ENCODE measurements around the gene COMMD2. TPM values are rescaled to one million over a fixed set of nuclear protein-coding genes. Genes with fewer than 3 reads are reported as not detected.

The COMMD2 gene
- total and polyA plus RNA-seq, 2 donors (not counting 1 experiment from before 2014, with no cell fraction given): 15.0 to 45.1 TPM

GRCh38 chr3:149717391-149718056 is 34.8 kb downstream of the COMMD2 start:
- Histone ChIP-seq H3K4me2 (replicated peaks; ENCODE audit: low read depth, low read length, poor library complexity, severe bottlenecking) (peak overlapping the region; percentile 31), H3K27me3 (replicated peaks in 1 of 4; ENCODE audit: control extremely low read depth in 1 of 4, control insufficient read depth in 3 of 4, insufficient read depth in 4 of 4, low read length in 3 of 4) (no peaks in the 10 kb centered on the region), H2AFZ (ENCODE audit: insufficient read depth, low read depth, low read length, poor library complexity, severe bottlenecking) (no peak overlapping the region), H3K9me3 (ENCODE audit: control extremely low read depth in 1 of 3, control insufficient read depth in 2 of 3, insufficient read depth in 1 of 3, low read length in 2 of 3) (peaks cover 0 to 5% (median 3%) of the 10 kb centered on the region in 3 donors), H3K9ac (ENCODE audit: low read length) (peak overlapping the region; percentile 33), H3K4me1 (ENCODE audit: control insufficient read depth in 2 of 2, insufficient read depth in 2 of 2, low read length in 2 of 2) (no peaks in the 10 kb centered on the region), H3K4me3 (ENCODE audit: control extremely low read depth in 1 of 5, extremely low read depth in 1 of 5, insufficient read depth in 1 of 5, low read depth in 2 of 5, low read length in 4 of 5) (peak overlapping the region in 2 of 5 experiments; percentile 31 to 37), H4K20me1 (ENCODE audit: control insufficient read depth, insufficient read depth, low read length, poor library complexity, severe bottlenecking) (no peaks in the 10 kb centered on the region), H3K27ac (ENCODE audit: low read length in 2 of 2) (no peak overlapping the region), H3K79me2 (ENCODE audit: control insufficient read depth, insufficient read depth, low read length) (no peaks in the 10 kb centered on the region), H3K36me3 (replicated peaks in 1 of 2; ENCODE audit: control extremely low read depth in 1 of 2, control insufficient read depth in 1 of 2, extremely low read depth in 1 of 2, insufficient read depth in 2 of 2, low read length in 1 of 2) (no peaks in the 10 kb centered on the region)
- DNase-seq: peak; percentile 36
- peaks cover 9% of the 10 kb centered on the region for H3K9me3 Mint-ChIP-seq (ENCODE audit: insufficient read depth)
- no peak for ATAC-seq (ENCODE audit: low read depth)
- WGBS (ENCODE audit: insufficient coverage): 33% methylated on average over 2 of the region's 2 CpGs
- no peaks in the 10 kb centered on the region for H3K4me1 Mint-ChIP-seq
- no peak overlapping the region for H3K27ac Mint-ChIP-seq
- POLR2A ChIA-PET: no interaction called here
- peaks cover under 1% of the 10 kb centered on the region for H3K27me3 Mint-ChIP-seq
- peak overlapping the region; percentile 47 for H3K4me3 Mint-ChIP-seq
- intact Hi-C loops (cut with micrococcal nuclease): loop anchor here (1.0 kb wide), 2 partner anchors 148 to 444 kb away; no protein-coding TSS in a partner anchor
- CTCF ChIA-PET: interaction anchor here (0.7 to 2.3 kb wide), 9 partner anchors 12 to 195 kb away, joined by 3 to 15 read pairs (median 3); no protein-coding TSS in a partner anchor
- TF ChIP-seq EZH2 (IDR thresholded peaks at IDR 0.05; ENCODE audit: borderline replicate concordance, insufficient read depth, low read depth, low read length, poor library complexity, severe bottlenecking) (no peak), CTCF (IDR thresholded peaks at IDR 0.05) (peak; percentile 75)

DNA sequence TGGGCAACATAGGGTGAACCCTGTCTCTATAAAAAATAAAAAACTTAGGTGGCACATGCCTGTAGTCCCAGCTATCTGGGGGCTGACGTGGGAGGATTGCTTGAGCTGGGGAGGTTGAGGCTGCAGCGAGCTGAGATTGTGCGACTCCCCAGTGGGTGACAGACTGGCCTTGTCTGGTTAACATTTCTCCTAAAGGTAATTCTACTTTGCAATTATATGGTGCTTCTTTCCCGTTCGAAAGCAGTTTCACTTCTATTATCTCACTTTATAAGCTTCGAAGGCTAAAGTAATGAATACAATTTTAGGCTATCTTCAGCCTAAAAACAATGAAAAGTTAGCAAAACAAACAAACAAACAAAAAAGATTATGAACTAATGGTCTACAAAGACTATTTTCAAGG is 35.3 kb downstream of the COMMD2 start:
- no peak for ATAC-seq (ENCODE audit: low read depth)
- ChIA-PET CTCF (interaction anchor here (0.7 to 2.3 kb wide), 8 partner anchors 12 to 194 kb away, joined by 3 to 15 read pairs (median 4); no protein-coding TSS in a partner anchor), POLR2A (no interaction called here)

More for the DNA sequence above, 35.3 kb downstream of the COMMD2 start:
- Histone ChIP-seq H2AFZ (ENCODE audit: insufficient read depth, low read depth, low read length, poor library complexity, severe bottlenecking) (no peak overlapping the region), H3K9ac (ENCODE audit: low read length) (peak overlapping the region; percentile 33), H3K27me3 (replicated peaks in 1 of 4; ENCODE audit: control extremely low read depth in 1 of 4, control insufficient read depth in 3 of 4, insufficient read depth in 4 of 4, low read length in 3 of 4) (no peaks in the 10 kb centered on the region), H3K4me2 (replicated peaks; ENCODE audit: low read depth, low read length, poor library complexity, severe bottlenecking) (peak overlapping the region; percentile 31), H3K9me3 (ENCODE audit: control extremely low read depth in 1 of 3, control insufficient read depth in 2 of 3, insufficient read depth in 1 of 3, low read length in 2 of 3) (peaks cover 0 to 5% (median 3%) of the 10 kb centered on the region in 3 donors), H3K4me1 (ENCODE audit: control insufficient read depth in 2 of 2, insufficient read depth in 2 of 2, low read length in 2 of 2) (no peaks in the 10 kb centered on the region), H3K4me3 (ENCODE audit: control extremely low read depth in 1 of 5, extremely low read depth in 1 of 5, insufficient read depth in 1 of 5, low read depth in 2 of 5, low read length in 4 of 5) (peak overlapping the region in 2 of 5 experiments; percentile 31 to 37), H3K27ac (ENCODE audit: low read length in 2 of 2) (no peak overlapping the region), H3K79me2 (ENCODE audit: control insufficient read depth, insufficient read depth, low read length) (no peaks in the 10 kb centered on the region), H3K36me3 (replicated peaks in 1 of 2; ENCODE audit: control extremely low read depth in 1 of 2, control insufficient read depth in 1 of 2, extremely low read depth in 1 of 2, insufficient read depth in 2 of 2, low read length in 1 of 2) (no peaks in the 10 kb centered on the region), H4K20me1 (ENCODE audit: control insufficient read depth, insufficient read depth, low read length, poor library complexity, severe bottlenecking) (no peaks in the 10 kb centered on the region)
- Mint-ChIP-seq H3K4me3 (peak overlapping the region; percentile 47), H3K9me3 (ENCODE audit: insufficient read depth) (peaks cover 9% of the 10 kb centered on the region), H3K27ac (no peak overlapping the region), H3K4me1 (no peaks in the 10 kb centered on the region), H3K27me3 (no peaks in the 10 kb centered on the region)
- WGBS (ENCODE audit: insufficient coverage): 86% methylated on average over 2 of the region's 6 CpGs
- intact Hi-C loops (cut with micrococcal nuclease): loop anchor here (1.0 kb wide), 2 partner anchors 148 to 444 kb away; no protein-coding TSS in a partner anchor
- TF ChIP-seq CTCF (IDR thresholded peaks at IDR 0.05) (no peak), EZH2 (IDR thresholded peaks at IDR 0.05; ENCODE audit: borderline replicate concordance, insufficient read depth, low read depth, low read length, poor library complexity, severe bottlenecking) (no peak)
- no peak for DNase-seq
